H9 (cell line): ENCODE results near the gene AFDN. TPM values are rescaled to one million over a fixed set of nuclear protein-coding genes. Genes with fewer than 3 reads are reported as not detected.

Experiments
- DNase-seq: peaks from one replicate; pipeline ENCODE4 v3.0.0-alpha.2; 2017
- H2AFZ ChIP-seq: one replicate; pipeline ENCODE4 v1.6.1; 2013; ENCODE audit warnings: mild to moderate bottlenecking, low read length, control low read depth, moderate library complexity
- H2AK5ac ChIP-seq: 2 replicates; pipeline ENCODE4 v1.6.1; 2013; ENCODE audit warnings: low read length, control low read depth, mixed read lengths; ENCODE audit not compliant: insufficient read length
- H2BK120ac ChIP-seq: one replicate; pipeline ENCODE4 v1.6.1; 2013; ENCODE audit warnings: low read depth, mild to moderate bottlenecking, low read length, control low read depth, inconsistent platforms; ENCODE audit not compliant: poor library complexity, severe bottlenecking
- H2BK12ac ChIP-seq: 2 replicates; pipeline ENCODE4 v1.6.1; 2013; ENCODE audit warnings: low read length, control low read depth, mixed read lengths, low read depth; ENCODE audit not compliant: insufficient read length
- H2BK15ac ChIP-seq: 2 replicates; pipeline ENCODE4 v1.6.1; 2013; ENCODE audit warnings: low read depth, low read length, control low read depth
- H2BK20ac ChIP-seq: one replicate; pipeline ENCODE4 v1.6.1; 2013; ENCODE audit warnings: low read depth, mild to moderate bottlenecking, low read length, control low read depth, inconsistent platforms; ENCODE audit not compliant: poor library complexity, severe bottlenecking
- H2BK5ac ChIP-seq: 2 replicates; pipeline ENCODE4 v1.6.1; 2013; ENCODE audit warnings: low read length, control low read depth, mixed read lengths; ENCODE audit not compliant: insufficient read length
- H3K14ac ChIP-seq: 2 replicates; pipeline ENCODE4 v1.6.1; 2013; ENCODE audit warnings: low read length, control low read depth; ENCODE audit not compliant: insufficient read depth
- H3K18ac ChIP-seq: 2 replicates; pipeline ENCODE4 v1.6.1; 2013; ENCODE audit warnings: low read depth, mild to moderate bottlenecking, mixed read lengths, low read length, control low read depth; ENCODE audit not compliant: insufficient read length
- H3K23ac ChIP-seq: 2 replicates; pipeline ENCODE4 v1.6.1; 2013; ENCODE audit warnings: low read length, control low read depth, mixed read lengths, low read depth; ENCODE audit not compliant: insufficient read length
- H3K23me2 ChIP-seq: 2 replicates; pipeline ENCODE4 v1.6.1; 2013; ENCODE audit warnings: low read depth, mild to moderate bottlenecking, mixed read lengths, low read length, control low read depth; ENCODE audit not compliant: insufficient read length, poor library complexity, severe bottlenecking
- H3K27ac ChIP-seq: 2 replicates; pipeline ENCODE4 v1.5.1; 2013; ENCODE audit warnings: low read length, control low read depth, mixed read lengths, low read depth; ENCODE audit not compliant: insufficient read length
- H3K27me3 ChIP-seq: 2 replicates; pipeline ENCODE4 v1.6.1; 2013; ENCODE audit warnings: low read length, control low read depth, inconsistent platforms; ENCODE audit not compliant: insufficient read depth
- H3K4ac ChIP-seq: 2 replicates; pipeline ENCODE4 v1.6.1; 2013; ENCODE audit warnings: low read depth, mild to moderate bottlenecking, control low read depth, inconsistent platforms, low read length, moderate library complexity
- H3K4me1 ChIP-seq: 2 replicates; pipeline ENCODE4 v1.6.1; 2013; ENCODE audit warnings: low read length, control low read depth, inconsistent platforms; ENCODE audit not compliant: insufficient read depth
- H3K4me2 ChIP-seq: 2 replicates; pipeline ENCODE4 v1.6.1; 2013; ENCODE audit warnings: low read length, control low read depth, mixed read lengths; ENCODE audit not compliant: insufficient read length, insufficient read depth
- H3K56ac ChIP-seq: 2 replicates; pipeline ENCODE4 v1.6.1; 2013; ENCODE audit warnings: low read depth, mild to moderate bottlenecking, mixed read lengths, low read length, control low read depth; ENCODE audit not compliant: insufficient read length
- H3K79me1 ChIP-seq: 2 replicates; pipeline ENCODE4 v1.6.1; 2013; ENCODE audit warnings: low read depth, mild to moderate bottlenecking, moderate library complexity, low read length, control low read depth, inconsistent platforms; ENCODE audit not compliant: insufficient read depth, poor library complexity, severe bottlenecking
- H3K79me2 ChIP-seq: 2 replicates; pipeline ENCODE4 v1.6.1; 2013; ENCODE audit warnings: low read length, control low read depth, inconsistent platforms; ENCODE audit not compliant: insufficient read depth
- H3K9ac ChIP-seq: 2 replicates; pipeline ENCODE4 v1.6.1; 2013; ENCODE audit warnings: low read length, control low read depth, mixed read lengths; ENCODE audit not compliant: insufficient read length; ENCODE audit errors: extremely low read depth
- H3K9me3 ChIP-seq: one replicate; pipeline ENCODE4 v1.6.1; 2013; ENCODE audit warnings: low read depth, low read length, inconsistent platforms; ENCODE audit not compliant: control insufficient read depth
- H3T11ph ChIP-seq: one replicate; pipeline ENCODE4 v1.6.1; 2013; ENCODE audit warnings: mild to moderate bottlenecking, low read length, control low read depth, inconsistent platforms
- H4K20me1 ChIP-seq: one replicate; pipeline ENCODE4 v1.6.1; 2013; ENCODE audit not compliant: control insufficient read depth, insufficient read length, insufficient read depth
- H4K5ac ChIP-seq: 2 replicates; pipeline ENCODE4 v1.6.1; 2013; ENCODE audit warnings: low read depth, mild to moderate bottlenecking, mixed read lengths, low read length, control low read depth; ENCODE audit not compliant: insufficient read length
- H4K8ac ChIP-seq: replicated peaks from 2 replicates; pipeline ENCODE4 v1.6.1; 2013; ENCODE audit warnings: low read length, control low read depth, mixed read lengths, low read depth; ENCODE audit not compliant: insufficient read length
- H4K91ac ChIP-seq: 2 replicates; pipeline ENCODE4 v1.6.1; 2013; ENCODE audit warnings: low read depth, mild to moderate bottlenecking, moderate library complexity, mixed read lengths, low read length, control low read depth; ENCODE audit not compliant: insufficient read length
- H3K27ac Mint-ChIP-seq, 3 experiments: 2 replicates in 2 of 3; 3 replicates in 1 of 3; pipeline ENCODE4 v1.8.0; 2020 to 2021; ENCODE audit warnings: mixed read lengths in 3 of 3, mild to moderate bottlenecking in 1 of 3, moderate library complexity in 1 of 3
- H3K27me3 Mint-ChIP-seq: 2 replicates; pipeline ENCODE4 v1.8.0; 2021; ENCODE audit warnings: low read depth, mild to moderate bottlenecking, moderate library complexity, mixed read lengths
- H3K36me3 Mint-ChIP-seq, 3 experiments: 2 replicates in 2 of 3; 3 replicates in 1 of 3; pipeline ENCODE4 v1.8.0; 2020 to 2021; ENCODE audit warnings: low read depth in 3 of 3, mixed read lengths in 3 of 3; ENCODE audit not compliant: insufficient read depth in 1 of 3
- H3K4me1 Mint-ChIP-seq, 2 experiments: 2 replicates each; pipeline ENCODE4 v1.8.0; 2020; ENCODE audit warnings: mixed read lengths in 2 of 2
- H3K4me3 Mint-ChIP-seq, 2 experiments: 2 replicates in 1 of 2; 3 replicates in 1 of 2; pipeline ENCODE4 v1.8.0; 2020 to 2021; ENCODE audit warnings: mild to moderate bottlenecking in 2 of 2, mixed read lengths in 2 of 2, moderate library complexity in 1 of 2
- H3K9me3 Mint-ChIP-seq, 2 experiments: 2 replicates in 1 of 2; 3 replicates in 1 of 2; pipeline ENCODE4 v1.8.0; 2020; ENCODE audit warnings: mild to moderate bottlenecking in 2 of 2, mixed read lengths in 2 of 2, moderate library complexity in 1 of 2
- WGBS: extraction: QIAGEN DNeasy Blood & Tissue Kit; methylation state at CpG from one replicate; pipeline ENCODE4 v1.1.7; 2013; ENCODE audit warnings: missing lambda C conversion rate, low lambda C conversion rate, mixed read lengths; ENCODE audit not compliant: insufficient read length; ENCODE audit errors: extremely low coverage; 5-methylcytosine and 5-hydroxymethylcytosine counted together
- total RNA-seq: library from RNA; stranded (reverse); gene quantifications from 2 replicates; pipeline ENCODE4 v1.2.1, GENCODE V29; 2021
- TF ChIP-seq, protein P1 (sequence below): fragments of 200-600 bp; sonication (generic); conservative IDR thresholded peaks from 3 replicates; pipeline ENCODE4 v1.8.0; 2021; ENCODE audit warnings: antibody characterized with exemption, mild to moderate bottlenecking

Gene AFDN
- total RNA-seq, 1 experiment from 2014 or later: 157 TPM

DNA sequence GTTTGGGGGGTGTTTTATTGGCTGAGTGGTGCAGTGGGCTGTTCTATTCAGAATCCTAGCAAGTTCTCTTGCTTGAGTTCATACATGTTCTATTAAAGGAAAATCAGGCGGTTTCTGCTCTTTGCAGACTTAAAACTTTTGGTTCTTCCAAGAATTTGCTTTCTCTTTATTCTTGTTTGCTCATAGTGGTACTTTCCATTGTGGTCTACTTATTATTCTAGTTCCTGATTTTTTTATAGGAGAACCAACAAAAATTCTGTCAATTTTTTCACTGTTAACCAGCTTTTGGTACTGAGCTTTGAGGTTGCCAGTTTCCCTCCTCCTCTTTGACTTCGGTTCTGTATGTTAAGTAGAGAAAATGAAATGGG, 6.7 kb downstream of the AFDN start:
- Histone ChIP-seq H3K23me2 (peaks cover under 1% of the 10 kb centered on the region), H4K8ac (no peak overlapping the region), H3K9ac (no peak overlapping the region), H4K20me1 (no peaks in the 10 kb centered on the region), H3K9me3 (no peaks in the 10 kb centered on the region), H4K5ac (no peak overlapping the region), H3K79me2 (peaks cover 46% of the 10 kb centered on the region; the same call in 1 of the 2 replicates), H3K4ac (no peak overlapping the region), H2BK120ac (no peak overlapping the region), H2AFZ (no peak overlapping the region), H3K4me2 (no peak overlapping the region), H2BK15ac (no peak overlapping the region), H2BK12ac (no peak overlapping the region), H2BK5ac (no peak overlapping the region), H4K91ac (no peak overlapping the region), H2BK20ac (no peak overlapping the region), H3K23ac (no peak overlapping the region), H3K27me3 (no peaks in the 10 kb centered on the region), H3K56ac (no peak overlapping the region), H3K79me1 (no peaks in the 10 kb centered on the region), H2AK5ac (no peak overlapping the region), H3K14ac (no peak overlapping the region), H3T11ph (no peak overlapping the region), H3K18ac (no peak overlapping the region), H3K4me1 (peaks cover 4% of the 10 kb centered on the region; the same call in 1 of the 2 replicates), H3K27ac (no peak overlapping the region)
- H3K4me3 Mint-ChIP-seq: no peak overlapping the region
- no peaks in the 10 kb centered on the region for H3K27me3 Mint-ChIP-seq
- H3K36me3 Mint-ChIP-seq: no peaks in the 10 kb centered on the region
- WGBS: no CpG with 5 or more reads among the region's 2 CpGs
- TF ChIP-seq, protein P1, sequence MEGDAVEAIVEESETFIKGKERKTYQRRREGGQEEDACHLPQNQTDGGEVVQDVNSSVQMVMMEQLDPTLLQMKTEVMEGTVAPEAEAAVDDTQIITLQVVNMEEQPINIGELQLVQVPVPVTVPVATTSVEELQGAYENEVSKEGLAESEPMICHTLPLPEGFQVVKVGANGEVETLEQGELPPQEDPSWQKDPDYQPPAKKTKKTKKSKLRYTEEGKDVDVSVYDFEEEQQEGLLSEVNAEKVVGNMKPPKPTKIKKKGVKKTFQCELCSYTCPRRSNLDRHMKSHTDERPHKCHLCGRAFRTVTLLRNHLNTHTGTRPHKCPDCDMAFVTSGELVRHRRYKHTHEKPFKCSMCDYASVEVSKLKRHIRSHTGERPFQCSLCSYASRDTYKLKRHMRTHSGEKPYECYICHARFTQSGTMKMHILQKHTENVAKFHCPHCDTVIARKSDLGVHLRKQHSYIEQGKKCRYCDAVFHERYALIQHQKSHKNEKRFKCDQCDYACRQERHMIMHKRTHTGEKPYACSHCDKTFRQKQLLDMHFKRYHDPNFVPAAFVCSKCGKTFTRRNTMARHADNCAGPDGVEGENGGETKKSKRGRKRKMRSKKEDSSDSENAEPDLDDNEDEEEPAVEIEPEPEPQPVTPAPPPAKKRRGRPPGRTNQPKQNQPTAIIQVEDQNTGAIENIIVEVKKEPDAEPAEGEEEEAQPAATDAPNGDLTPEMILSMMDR: no peak
- H3K9me3 Mint-ChIP-seq: no peaks in the 10 kb centered on the region
- H3K27ac Mint-ChIP-seq: peak overlapping the region; percentile 4 to 91 (median 25); a peak in 4 of 7 replicates
- H3K4me1 Mint-ChIP-seq: peaks cover 43 to 55% of the 10 kb centered on the region in 2 experiments
- no peak for DNase-seq
